SJSA1 (cell line): ENCODE results near the gene DUSP16. TPM values are rescaled to one million over a fixed set of nuclear protein-coding genes. Genes with fewer than 3 reads are reported as not detected.
"Not testable (repeated sequence)": the region's sequence is repeated elsewhere in the genome, so short reads cannot be mapped to it uniquely, and the experiment has no call there.

Experiments
- DNase-seq, 2 experiments: peaks; one replicate each; pipeline ENCODE4 v3.0.0-alpha.2; 2015 to 2020; ENCODE audit warnings: low spot score in 2 of 2, low read depth in 1 of 2
- H3K27ac ChIP-seq: fragments of 250-450 bp; sonication (Bioruptor Pico); 2 replicates; pipeline ENCODE4 v1.5.1; 2020; ENCODE audit warnings: mild to moderate bottlenecking, moderate library complexity
- H3K27me3 ChIP-seq: fragments of 250-450 bp; sonication (Bioruptor Pico); replicated peaks from 2 replicates; pipeline ENCODE4 v1.5.1; 2020; ENCODE audit warnings: mild to moderate bottlenecking, moderate library complexity
- H3K36me3 ChIP-seq: fragments of 250-450 bp; sonication (Bioruptor Pico); 2 replicates; pipeline ENCODE4 v1.5.1; 2020; ENCODE audit warnings: mild to moderate bottlenecking
- H3K4me1 ChIP-seq: fragments of 250-450 bp; sonication (Bioruptor Pico); replicated peaks from 2 replicates; pipeline ENCODE4 v1.6.1; 2021; ENCODE audit warnings: mild to moderate bottlenecking
- H3K4me3 ChIP-seq: fragments of 250-450 bp; sonication (Bioruptor Pico); 2 replicates; pipeline ENCODE4 v1.5.1; 2020; ENCODE audit warnings: mild to moderate bottlenecking
- H3K9me3 ChIP-seq: fragments of 250-450 bp; sonication (Bioruptor Pico); replicated peaks from 2 replicates; pipeline ENCODE4 v1.5.1; 2020; ENCODE audit warnings: mild to moderate bottlenecking
- total RNA-seq: library from RNA; depleted of rRNA; stranded (reverse); fragments of >200 nt; shearing (Covaris generic); gene quantifications from 2 replicates; pipeline ENCODE4 v1.2.3, GENCODE V29; 2014

Gene DUSP16
- total RNA-seq, 1 experiment from 2014 or later, result 12.3 TPM

DNA sequence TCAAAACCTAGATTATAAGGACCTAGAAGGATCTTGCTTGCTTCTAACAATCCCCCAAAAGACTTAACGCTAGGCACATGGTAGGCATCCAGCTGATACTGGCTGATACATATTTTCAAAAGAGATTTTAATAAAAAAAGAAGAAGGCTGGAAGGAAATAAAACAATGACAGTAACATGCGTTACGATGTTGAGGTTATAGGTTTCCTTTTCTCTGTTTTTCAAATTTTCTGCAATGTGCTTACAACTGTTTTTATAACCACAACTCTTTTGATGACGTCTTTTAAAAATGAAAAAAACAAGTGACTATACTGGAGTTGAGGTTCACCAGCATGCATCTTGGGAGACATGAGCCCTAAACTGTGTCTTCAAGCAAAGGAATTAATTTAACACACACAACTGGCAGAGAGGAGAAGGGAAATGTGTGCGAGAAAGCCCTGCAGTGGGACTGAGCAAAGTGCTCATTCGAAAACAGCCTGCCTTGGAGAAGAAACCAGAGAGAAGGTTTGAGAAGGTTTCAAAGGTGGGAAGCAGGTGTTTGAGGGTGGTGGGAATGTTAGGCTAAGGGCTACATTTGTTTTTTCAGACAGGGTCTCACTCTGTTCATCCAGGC is 80.4 kb downstream of the DUSP16 start:
- Histone ChIP-seq H3K9me3 (no peaks in the 10 kb centered on the region), H3K27ac (no peak overlapping the region), H3K27me3 (no peaks in the 10 kb centered on the region), H3K4me3 (no peak overlapping the region), H3K36me3 (peaks cover 17% of the 10 kb centered on the region), H3K4me1 (no peaks in the 10 kb centered on the region)
- no peak for DNase-seq

DNA sequence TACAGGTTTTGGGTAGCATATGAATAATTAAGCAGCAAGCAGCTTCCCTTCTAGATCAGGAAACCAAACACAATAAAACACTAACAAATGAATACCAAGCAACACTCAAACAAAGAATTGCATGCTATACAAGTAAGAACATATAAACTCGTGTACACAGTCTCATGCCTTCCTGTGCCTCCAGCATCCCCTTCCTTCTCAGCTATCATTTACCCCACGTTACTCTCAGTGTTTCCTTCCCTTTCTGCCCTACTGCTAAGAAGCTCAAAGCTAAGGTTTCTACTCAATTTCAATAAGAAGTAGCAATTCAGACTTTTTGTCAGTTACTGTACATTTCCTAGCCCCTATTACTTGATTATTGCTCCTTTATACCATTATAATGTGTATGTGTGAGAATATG is 81.0 kb downstream of the DUSP16 start:
- Histone ChIP-seq H3K36me3 (peaks cover 20% of the 10 kb centered on the region), H3K4me1 (no peaks in the 10 kb centered on the region), H3K4me3 (no peak overlapping the region), H3K9me3 (no peaks in the 10 kb centered on the region), H3K27me3 (no peaks in the 10 kb centered on the region), H3K27ac (no peak overlapping the region)
- no peak for DNase-seq

GRCh38 chr12:12480074-12480473 is 82.6 kb downstream of the DUSP16 start:
- Histone ChIP-seq H3K4me1 (no peaks in the 10 kb centered on the region), H3K27me3 (no peaks in the 10 kb centered on the region), H3K27ac (no peak overlapping the region), H3K9me3 (no peaks in the 10 kb centered on the region), H3K4me3 (no peak overlapping the region), H3K36me3 (peaks cover 24% of the 10 kb centered on the region)
- no peak for DNase-seq

DNA sequence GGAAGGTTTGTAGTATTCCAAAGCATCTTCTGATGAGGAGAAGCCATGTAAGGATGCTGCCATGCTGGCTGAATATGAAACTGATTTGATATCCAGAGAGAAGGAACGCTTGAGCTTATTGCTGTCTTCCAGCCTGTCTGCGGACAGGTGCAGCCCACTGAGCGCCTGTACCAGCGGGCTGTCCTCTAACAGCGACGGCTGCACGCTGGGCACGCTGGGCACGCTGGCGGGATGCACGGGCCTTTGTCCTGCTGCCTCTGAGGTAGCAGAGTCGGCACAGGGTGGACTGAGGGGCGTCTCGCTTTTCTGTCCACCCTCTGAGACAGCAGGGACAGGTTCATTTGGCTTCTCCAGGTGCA is 85.2 kb downstream of the DUSP16 start:
- Histone ChIP-seq H3K4me1 (no peaks in the 10 kb centered on the region), H3K4me3 (no peak overlapping the region), H3K36me3 (peaks cover 24% of the 10 kb centered on the region), H3K27me3 (no peaks in the 10 kb centered on the region), H3K27ac (no peak overlapping the region), H3K9me3 (no peaks in the 10 kb centered on the region)
- DNase-seq, result no peak

DNA sequence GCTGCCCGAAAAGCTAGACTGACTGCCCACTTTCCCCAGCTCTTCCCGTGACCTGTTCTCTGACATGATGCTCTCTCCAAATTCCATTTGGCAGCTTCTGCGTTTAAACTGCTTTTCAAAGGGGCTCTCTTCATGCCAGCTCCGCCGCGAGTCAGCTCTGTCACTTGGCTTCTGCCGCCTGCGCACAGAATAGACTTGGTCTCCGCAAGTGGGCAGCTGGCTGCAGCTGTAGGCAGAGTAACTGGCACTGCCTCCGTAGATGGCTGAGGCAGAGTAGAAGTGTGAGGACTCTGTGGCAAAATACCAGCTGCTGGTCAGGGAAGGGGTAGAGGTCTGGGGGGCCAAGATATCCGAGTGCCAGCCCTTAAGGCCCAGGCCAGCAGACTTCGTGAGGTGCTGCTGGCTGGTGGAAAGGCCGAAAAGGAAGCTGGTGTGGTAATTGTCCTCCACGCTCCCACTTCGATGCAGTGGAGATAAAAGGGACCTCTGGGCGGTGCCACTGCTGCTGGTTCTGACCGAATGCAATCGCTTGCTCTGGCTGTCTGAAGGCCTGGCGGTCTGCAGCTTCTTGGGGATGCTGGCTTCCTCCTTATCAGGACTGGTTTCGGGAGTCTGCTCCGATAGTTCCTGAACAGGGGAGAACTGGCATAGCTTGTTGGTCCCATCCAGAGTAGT is 85.7 kb downstream of the DUSP16 start:
- Histone ChIP-seq H3K27me3 (no peaks in the 10 kb centered on the region), H3K27ac (no peak overlapping the region), H3K4me3 (no peak overlapping the region), H3K4me1 (no peaks in the 10 kb centered on the region), H3K9me3 (no peaks in the 10 kb centered on the region), H3K36me3 (peaks cover 24% of the 10 kb centered on the region)
- DNase-seq, result no peak

DNA sequence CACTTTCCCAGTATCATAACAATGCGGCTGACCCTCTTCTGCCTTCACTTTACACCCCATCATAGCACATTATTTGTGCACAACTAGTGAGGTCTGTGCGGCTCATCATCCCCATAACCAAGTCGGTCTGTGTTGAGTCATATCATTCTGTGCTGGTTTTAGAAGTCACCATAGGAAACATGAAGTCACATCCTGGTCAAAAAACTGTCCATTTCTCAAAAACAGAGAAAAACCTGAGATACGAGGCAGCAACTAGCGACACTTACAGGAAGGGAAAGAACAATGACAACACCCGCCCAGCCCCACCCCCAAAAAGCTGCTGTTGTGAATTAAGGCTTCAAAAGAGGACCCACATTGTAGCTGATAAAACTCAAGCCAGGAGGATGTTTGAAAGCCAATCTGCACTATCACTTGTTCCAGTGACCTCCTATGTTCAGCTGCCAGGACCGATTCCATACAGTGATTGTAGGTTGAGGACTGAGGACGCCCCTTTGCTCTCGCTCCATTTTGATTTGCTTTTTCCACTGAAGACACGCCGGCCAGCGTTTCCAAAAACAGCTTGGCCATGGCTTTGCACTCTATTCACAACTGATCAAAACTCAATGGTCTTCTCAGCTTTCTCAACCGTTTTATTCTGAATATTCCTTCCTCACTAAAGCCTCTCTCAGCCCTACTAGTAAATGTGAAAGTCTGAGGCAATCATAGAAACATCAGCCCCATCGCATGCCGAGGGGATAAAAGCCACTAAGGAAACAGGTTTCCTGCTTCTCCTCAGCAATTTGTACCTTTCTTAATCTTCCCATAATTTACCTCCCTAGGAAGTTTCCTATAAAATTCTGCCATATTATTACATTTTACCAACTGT is 87.5 kb downstream of the DUSP16 start:
- Histone ChIP-seq H3K27me3 (no peaks in the 10 kb centered on the region), H3K27ac (no peak overlapping the region), H3K36me3 (peaks cover 20% of the 10 kb centered on the region), H3K4me1 (no peaks in the 10 kb centered on the region), H3K4me3 (no peak overlapping the region), H3K9me3 (no peaks in the 10 kb centered on the region)
- DNase-seq, result no peak

DNA sequence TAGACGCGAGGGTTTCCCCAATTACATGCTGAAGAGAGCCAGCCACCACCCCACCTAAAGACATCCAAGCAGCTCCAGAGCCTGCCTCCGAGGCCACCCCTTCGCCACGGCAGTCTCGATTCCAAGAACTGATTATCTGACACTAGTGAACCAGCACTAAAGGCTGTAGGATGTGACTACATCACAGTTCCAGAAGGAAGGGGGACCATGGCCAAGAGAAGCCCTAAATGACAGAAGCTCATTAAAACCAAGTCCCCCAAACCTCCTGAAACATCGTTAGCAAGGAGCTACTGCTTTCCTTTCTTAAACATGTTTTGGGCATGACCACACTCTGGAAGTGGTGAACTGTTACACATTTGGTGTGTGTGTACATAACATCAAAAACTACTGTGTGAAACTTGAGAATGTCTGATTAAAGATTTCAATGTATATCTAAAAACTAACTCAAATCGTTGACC is 88.2 kb downstream of the DUSP16 start:
- H3K27ac ChIP-seq, result no peak overlapping the region
- DNase-seq, result no peak
- no peak overlapping the region for H3K4me3 ChIP-seq

DNA sequence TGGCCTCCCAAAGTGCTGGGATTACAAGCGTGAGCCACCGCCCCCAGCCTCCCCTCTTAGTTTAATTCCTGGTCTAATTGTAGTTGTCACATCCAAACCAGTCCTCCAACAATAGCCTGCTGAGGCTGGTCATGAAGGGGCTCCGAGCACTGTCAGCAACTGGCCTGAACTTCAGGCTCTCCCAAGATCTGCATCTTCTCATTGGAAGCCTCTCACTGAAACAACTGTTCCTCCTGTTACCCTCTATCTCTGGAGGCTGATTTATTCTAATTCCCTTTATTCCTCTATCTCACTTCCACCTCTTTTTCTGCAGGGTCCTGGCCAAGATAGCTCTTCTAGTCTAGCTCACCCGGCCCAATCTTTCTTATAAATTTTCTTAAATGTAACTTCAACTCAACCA is 89.4 kb downstream of the DUSP16 start:
- Histone ChIP-seq H3K27ac (no peak overlapping the region), H3K27me3 (no peaks in the 10 kb centered on the region), H3K4me3 (no peak overlapping the region), H3K4me1 (no peaks in the 10 kb centered on the region), H3K9me3 (no peaks in the 10 kb centered on the region), H3K36me3 (peaks cover 20% of the 10 kb centered on the region)
- no peak for DNase-seq

More for the DNA sequence above, 88.2 kb downstream of the DUSP16 start:
- no peaks in the 10 kb centered on the region for H3K4me1 ChIP-seq
- no peaks in the 10 kb centered on the region for H3K27me3 ChIP-seq
- no peaks in the 10 kb centered on the region for H3K9me3 ChIP-seq
- H3K36me3 ChIP-seq, result peaks cover 20% of the 10 kb centered on the region

GRCh38 chr12:12471982-12472961 is 90.4 kb downstream of the DUSP16 start:
- H3K4me1 ChIP-seq, H3K4me3 ChIP-seq, H3K27me3 ChIP-seq, H3K27ac ChIP-seq, H3K9me3 ChIP-seq, DNase-seq: not testable (repeated sequence)
- H3K36me3 ChIP-seq, result peaks cover 15% of the 10 kb centered on the region

DNA sequence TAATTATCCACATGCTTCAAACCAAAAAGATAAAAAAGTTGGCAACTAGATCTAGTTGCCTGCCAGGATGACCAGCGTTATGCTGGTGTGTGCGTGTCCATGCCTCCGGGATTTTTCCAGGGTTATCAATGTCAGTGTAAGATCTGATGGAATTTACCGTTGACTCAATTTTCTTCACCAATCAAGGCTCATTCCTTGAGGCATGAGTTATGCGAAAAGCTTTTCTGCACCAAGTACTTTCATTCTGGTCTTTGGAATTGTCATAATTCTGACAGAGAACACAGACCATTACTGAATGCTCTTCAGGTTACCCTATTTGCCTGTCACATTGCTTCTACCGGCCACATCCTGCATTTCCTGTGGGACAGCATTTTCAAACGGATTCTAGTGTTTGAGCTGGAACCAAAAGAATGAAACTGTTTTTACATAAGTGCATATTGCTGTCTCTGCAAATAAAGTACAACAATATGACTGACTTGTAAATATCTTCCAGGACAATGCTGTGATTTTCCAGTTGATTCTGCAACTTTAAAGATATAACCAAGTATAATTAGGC is 91.8 kb downstream of the DUSP16 start:
- H3K4me3 ChIP-seq, result no peak overlapping the region
- H3K9me3 ChIP-seq, result no peaks in the 10 kb centered on the region
- no peaks in the 10 kb centered on the region for H3K4me1 ChIP-seq
- H3K27ac ChIP-seq, result no peak overlapping the region
- no peaks in the 10 kb centered on the region for H3K27me3 ChIP-seq
- H3K36me3 ChIP-seq, result peaks cover 2% of the 10 kb centered on the region; the same call in 1 of the 2 replicates
- DNase-seq, result no peak

DNA sequence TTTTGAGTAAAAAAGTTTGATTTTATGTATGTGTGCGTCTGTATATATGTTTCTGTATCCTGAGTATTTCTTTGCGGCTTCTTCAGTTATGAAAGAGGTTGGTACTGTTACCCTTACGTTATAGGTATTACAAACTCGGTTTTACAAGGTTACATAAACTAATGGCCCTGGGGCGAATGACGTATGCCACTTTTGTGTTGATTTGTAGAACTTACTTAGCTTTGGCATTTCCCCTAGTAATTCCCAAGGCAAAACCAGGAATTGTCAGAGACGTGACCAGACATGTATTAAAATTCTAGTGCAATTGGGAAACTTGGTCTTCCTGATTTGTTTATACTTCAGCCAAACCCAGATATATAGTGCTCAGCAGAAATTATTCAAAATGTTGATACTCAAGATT is 93.3 kb downstream of the DUSP16 start:
- no peak overlapping the region for H3K4me3 ChIP-seq

DNA sequence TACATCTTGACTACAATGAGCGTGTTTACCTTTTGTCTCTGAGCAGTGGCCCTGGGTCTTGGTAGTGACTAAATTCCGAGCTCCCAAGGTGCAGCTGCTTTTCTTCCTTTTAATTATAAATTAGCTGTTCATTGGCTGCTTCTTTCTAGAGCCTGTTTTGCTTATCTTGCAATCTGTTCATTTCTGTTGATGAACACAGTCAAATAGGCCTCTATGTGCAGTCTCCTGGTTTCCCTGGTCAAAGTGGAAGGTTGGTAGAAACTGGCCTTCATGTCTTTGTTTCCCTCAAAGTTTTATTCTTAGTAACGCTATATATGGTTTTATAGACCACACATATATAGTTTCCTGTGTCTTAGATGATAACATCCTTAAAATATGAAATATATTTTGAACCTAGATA is 94.1 kb downstream of the DUSP16 start:
- Histone ChIP-seq H3K4me1 (no peaks in the 10 kb centered on the region), H3K27ac (no peak overlapping the region), H3K36me3 (no peaks in the 10 kb centered on the region), H3K4me3 (no peak overlapping the region), H3K27me3 (no peaks in the 10 kb centered on the region), H3K9me3 (no peaks in the 10 kb centered on the region)
- no peak for DNase-seq

More for the DNA sequence above, 93.3 kb downstream of the DUSP16 start:
- Histone ChIP-seq H3K27ac (no peak overlapping the region), H3K4me1 (no peaks in the 10 kb centered on the region), H3K36me3 (no peaks in the 10 kb centered on the region), H3K27me3 (no peaks in the 10 kb centered on the region), H3K9me3 (no peaks in the 10 kb centered on the region)
- no peak for DNase-seq

- Histone ChIP-seq H3K27me3 (no peaks in the 10 kb centered on the region), H3K27ac (no peak overlapping the region), H3K9me3 (no peaks in the 10 kb centered on the region), H3K4me1 (no peaks in the 10 kb centered on the region), H3K36me3 (no peaks in the 10 kb centered on the region), H3K4me3 (no peak overlapping the region)
- DNase-seq, result no peak
Measured at GRCh38 chr12:12467688-12468261, 94.9 kb downstream of the DUSP16 start.
